Measurements from ENCODE around the gene F2. TPM values are rescaled to one million over a fixed set of nuclear protein-coding genes. Genes with fewer than 3 reads are reported as not detected.

F2 gene
- total and polyA plus RNA-seq, 2 donors (not counting 1 experiment from before 2014, with no cell fraction given) = not detected

DNA sequence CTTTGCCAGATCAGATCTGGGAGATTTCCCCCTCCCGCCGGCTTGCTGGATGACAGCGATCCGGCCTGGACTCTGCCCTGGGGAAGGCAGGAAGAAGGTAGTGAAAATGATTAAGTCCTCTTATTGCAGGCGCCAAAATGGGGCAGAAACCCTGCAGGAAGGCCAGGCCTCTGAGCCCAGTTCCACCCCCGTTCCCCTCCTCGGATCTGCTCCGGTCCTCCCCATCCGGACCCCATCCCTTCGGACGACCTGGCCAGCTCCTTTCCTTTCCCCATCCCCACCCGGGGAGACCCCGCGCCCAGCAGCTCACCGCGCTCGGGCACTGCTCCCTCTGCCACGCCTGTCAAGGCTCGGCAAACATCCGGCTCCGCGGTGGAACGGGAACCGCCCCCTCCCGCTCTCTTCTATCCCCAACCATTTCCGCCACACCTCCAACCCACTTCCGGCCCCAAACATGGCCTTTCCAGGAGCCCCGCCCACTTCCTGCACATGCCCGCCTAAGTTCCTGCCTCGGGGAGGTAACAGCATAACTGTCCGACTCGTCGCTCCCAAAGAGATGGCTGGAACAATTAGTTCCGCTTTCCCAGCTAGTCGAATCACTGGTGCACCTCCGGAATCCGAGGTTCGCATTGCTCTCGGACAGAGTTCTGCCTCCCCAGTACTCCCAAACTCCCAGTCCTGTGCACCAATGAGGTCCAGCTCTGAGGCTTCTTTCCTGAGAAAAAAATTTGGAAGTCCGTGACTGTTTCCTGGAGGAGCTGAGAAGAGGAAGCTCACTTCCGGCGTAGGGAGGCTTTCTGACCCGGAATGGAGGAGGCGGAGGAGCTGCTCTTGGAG lies 18.6 kb upstream of the F2 start, which contains the start of the genes ARHGAP1 and ZNF408:
ARHGAP1 (minus strand) TSS at position 379 of the 837 bp plus-strand sequence. CDS start 4,512 bp downstream, outside the sequence.
ZNF408 (plus strand) TSS at position 791 of the 837 bp plus-strand sequence; CDS start at position 808, 17 bp downstream.
- Histone ChIP-seq H2AFZ (ENCODE audit: low read length) (peak within 1 kb of the TSS; percentile 75), H3K9me3 (ENCODE audit: control insufficient read depth, insufficient read depth, low read depth, low read length) (no peaks in the 10 kb centered on the region), H3K4me3 (replicated peaks in 1 of 4; ENCODE audit: control extremely low read depth in 1 of 4, insufficient read depth in 1 of 4, low read depth in 3 of 4, low read length in 4 of 4) (peak within 1 kb of the TSS; percentile 88 to 100 (median 93)), H3K9ac (ENCODE audit: insufficient read depth, low read length) (peak within 1 kb of the TSS; percentile 78), H4K20me1 (ENCODE audit: control insufficient read depth, extremely low read depth, insufficient read depth, low read length) (no peaks in the 10 kb centered on the region), H3K36me3 (ENCODE audit: control insufficient read depth, insufficient read depth, low read length) (peaks cover 23% of the 10 kb centered on the region), H3K4me2 (ENCODE audit: extremely low read depth, insufficient read depth, low read length) (peak within 1 kb of the TSS; percentile 90), H3K79me2 (ENCODE audit: control insufficient read depth, insufficient read depth, low read length) (peaks cover 50% of the 10 kb centered on the region), H3K27me3 (ENCODE audit: control insufficient read depth, insufficient read depth, low read length) (no peaks in the 10 kb centered on the region), H3K27ac (ENCODE audit: insufficient read depth, low read length) (peak within 1 kb of the TSS; percentile 89), H3K4me1 (ENCODE audit: control insufficient read depth, extremely low read depth, insufficient read depth, low read length) (peaks cover 7% of the 10 kb centered on the region)
- TF ChIP-seq, protein P1, sequence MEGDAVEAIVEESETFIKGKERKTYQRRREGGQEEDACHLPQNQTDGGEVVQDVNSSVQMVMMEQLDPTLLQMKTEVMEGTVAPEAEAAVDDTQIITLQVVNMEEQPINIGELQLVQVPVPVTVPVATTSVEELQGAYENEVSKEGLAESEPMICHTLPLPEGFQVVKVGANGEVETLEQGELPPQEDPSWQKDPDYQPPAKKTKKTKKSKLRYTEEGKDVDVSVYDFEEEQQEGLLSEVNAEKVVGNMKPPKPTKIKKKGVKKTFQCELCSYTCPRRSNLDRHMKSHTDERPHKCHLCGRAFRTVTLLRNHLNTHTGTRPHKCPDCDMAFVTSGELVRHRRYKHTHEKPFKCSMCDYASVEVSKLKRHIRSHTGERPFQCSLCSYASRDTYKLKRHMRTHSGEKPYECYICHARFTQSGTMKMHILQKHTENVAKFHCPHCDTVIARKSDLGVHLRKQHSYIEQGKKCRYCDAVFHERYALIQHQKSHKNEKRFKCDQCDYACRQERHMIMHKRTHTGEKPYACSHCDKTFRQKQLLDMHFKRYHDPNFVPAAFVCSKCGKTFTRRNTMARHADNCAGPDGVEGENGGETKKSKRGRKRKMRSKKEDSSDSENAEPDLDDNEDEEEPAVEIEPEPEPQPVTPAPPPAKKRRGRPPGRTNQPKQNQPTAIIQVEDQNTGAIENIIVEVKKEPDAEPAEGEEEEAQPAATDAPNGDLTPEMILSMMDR (conservative IDR thresholded peaks at IDR 0.05 in 1 of 2, IDR thresholded peaks at IDR 0.05 in 1 of 2; ENCODE audit: low read depth in 1 of 2, low read length in 2 of 2) = no peak
- no peak for TF ChIP-seq EZH2 (IDR thresholded peaks at IDR 0.05; ENCODE audit: low read length, missing control alignments)
- peak; percentile 99 for DNase-seq (ENCODE audit: low read depth in 2 of 2)

DNA sequence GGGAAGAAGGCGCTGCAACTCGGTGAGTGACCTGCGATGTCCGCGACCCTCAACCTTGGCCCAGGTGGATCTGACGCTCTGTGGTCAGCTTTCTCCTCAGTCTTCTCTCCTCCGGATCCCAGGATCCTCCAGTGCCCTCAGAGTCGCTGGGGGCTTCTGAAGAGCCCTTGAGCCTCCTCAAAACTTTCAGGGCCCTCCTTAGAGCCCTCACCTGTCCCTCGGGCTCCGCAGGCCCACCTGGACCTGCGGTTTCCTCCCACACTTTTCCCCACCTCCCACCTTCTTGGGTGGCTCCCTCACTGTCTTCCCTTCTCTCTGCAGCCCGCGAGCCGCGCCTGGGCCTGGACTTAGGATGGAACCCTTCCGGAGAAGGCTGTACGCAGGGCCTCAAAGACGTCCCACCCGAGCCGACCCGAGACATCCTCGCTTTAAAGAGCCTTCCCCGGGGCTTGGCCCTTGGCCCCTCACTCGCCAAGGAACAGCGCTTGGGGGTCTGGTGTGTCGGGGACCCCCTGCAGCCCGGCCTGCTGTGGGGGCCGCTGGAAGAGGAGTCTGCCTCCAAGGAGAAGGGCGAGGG lies 17.8 kb upstream of the F2 start:
- no peaks in the 10 kb centered on the region for H4K20me1 ChIP-seq (ENCODE audit: control insufficient read depth, extremely low read depth, insufficient read depth, low read length)
- peak overlapping the region; percentile 90 for H3K4me2 ChIP-seq (ENCODE audit: extremely low read depth, insufficient read depth, low read length)
- peaks cover 23% of the 10 kb centered on the region for H3K36me3 ChIP-seq (ENCODE audit: control insufficient read depth, insufficient read depth, low read length)

More for the DNA sequence above, 17.8 kb upstream of the F2 start:
- no peak for TF ChIP-seq EZH2 (IDR thresholded peaks at IDR 0.05; ENCODE audit: low read length, missing control alignments)
- TF ChIP-seq, protein P1 (conservative IDR thresholded peaks at IDR 0.05 in 1 of 2, IDR thresholded peaks at IDR 0.05 in 1 of 2; ENCODE audit: low read depth in 1 of 2, low read length in 2 of 2) = no peak
- no peak for DNase-seq (ENCODE audit: low read depth in 2 of 2)
- Histone ChIP-seq H3K4me1 (ENCODE audit: control insufficient read depth, extremely low read depth, insufficient read depth, low read length) (peaks cover 7% of the 10 kb centered on the region), H3K9me3 (ENCODE audit: control insufficient read depth, insufficient read depth, low read depth, low read length) (no peaks in the 10 kb centered on the region), H2AFZ (ENCODE audit: low read length) (peak overlapping the region; percentile 75), H3K79me2 (ENCODE audit: control insufficient read depth, insufficient read depth, low read length) (peaks cover 49% of the 10 kb centered on the region), H3K27me3 (ENCODE audit: control insufficient read depth, insufficient read depth, low read length) (no peaks in the 10 kb centered on the region), H3K4me3 (replicated peaks in 1 of 4; ENCODE audit: control extremely low read depth in 1 of 4, insufficient read depth in 1 of 4, low read depth in 3 of 4, low read length in 4 of 4) (peak overlapping the region; percentile 88 to 100 (median 93)), H3K9ac (ENCODE audit: insufficient read depth, low read length) (peak overlapping the region; percentile 71), H3K27ac (ENCODE audit: insufficient read depth, low read length) (peak overlapping the region; percentile 89)

All from fibroblast of lung (primary cell).